Stomach (tissue), 4 donors: Measurements from ENCODE around the gene RPSA.

Experiments used
- CTCF ChIP-seq, 7 experiments: fragments of 450-650 bp in 4 of 7; fragments of 200-600 bp in 3 of 7; sonication (generic) in 3 of 7; IDR thresholded peaks; one replicate each; pipeline ENCODE4 v1.5.1; 2016 to 2019; ENCODE audit warnings: antibody characterized with exemption in 7 of 7, control low read depth in 2 of 7, mild to moderate bottlenecking in 1 of 7
- EP300 ChIP-seq: sonication (generic); formaldehyde crosslinking; IDR thresholded peaks from one replicate; pipeline ENCODE4 v1.6.1; 2017; ENCODE audit warnings: antibody characterized with exemption
- POLR2A ChIP-seq, 4 donors: fragments of 450-650 bp; IDR thresholded peaks; one replicate each; pipeline ENCODE4 v1.6.1; 2016; ENCODE audit warnings: antibody characterized with exemption in 4 of 4, control low read depth in 2 of 4, mild to moderate bottlenecking in 1 of 4, moderate library complexity in 1 of 4
- POLR2AphosphoS5 ChIP-seq, 3 donors: sonication (generic); formaldehyde crosslinking; IDR thresholded peaks; one replicate each; pipeline ENCODE4 v1.6.1; 2016; ENCODE audit warnings: antibody characterized with exemption in 3 of 3

DNA sequence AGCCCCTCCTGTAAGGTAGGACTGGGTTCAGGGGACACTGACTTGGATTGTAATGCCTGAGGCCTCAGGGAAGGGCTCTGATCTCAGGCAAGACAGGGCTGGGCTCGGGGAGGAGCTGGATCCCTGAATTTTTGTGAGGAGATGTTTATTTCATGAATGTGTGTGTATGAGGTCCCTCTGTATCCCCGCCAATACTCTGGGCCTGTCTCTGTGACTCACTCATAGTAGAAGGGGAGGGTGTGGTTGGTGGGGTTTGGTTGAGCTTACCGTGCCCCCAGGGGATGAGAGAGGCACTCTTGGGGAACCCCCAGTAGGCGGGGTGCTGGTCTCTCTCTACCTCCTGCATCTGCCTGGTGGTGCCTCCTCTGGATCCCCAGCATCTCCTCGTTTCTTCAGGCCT lies 28.1 kb downstream of the RPSA start:
- TF ChIP-seq CTCF (IDR thresholded peaks at IDR 0.05), result no peak
- no peak for TF ChIP-seq POLR2A (IDR thresholded peaks at IDR 0.05)
- TF ChIP-seq POLR2AphosphoS5 (IDR thresholded peaks at IDR 0.05), result no peak
- TF ChIP-seq EP300, result no peak
